GM12864 (cell line): Measurements from ENCODE around the gene TAL2.
"Not testable (repeated sequence)": the region's sequence is repeated elsewhere in the genome, so short reads cannot be mapped to it uniquely, and the experiment has no call there.

Source experiments
- DNase-seq: peaks from one replicate; pipeline ENCODE4 v3.0.0-alpha.2; 2011; ENCODE audit warnings: low read depth
- H3K4me3 ChIP-seq: 2 replicates; pipeline ENCODE4 v1.5.1; 2011; ENCODE audit warnings: mild to moderate bottlenecking, low read depth, low read length, control low read depth
- CTCF ChIP-seq: IDR thresholded peaks from 2 replicates; pipeline ENCODE4 v1.5.1; 2011; ENCODE audit warnings: low read depth, mild to moderate bottlenecking, moderate library complexity, low read length, control low read depth, inconsistent platforms; ENCODE audit errors: missing control alignments

The TAL2 gene

DNA sequence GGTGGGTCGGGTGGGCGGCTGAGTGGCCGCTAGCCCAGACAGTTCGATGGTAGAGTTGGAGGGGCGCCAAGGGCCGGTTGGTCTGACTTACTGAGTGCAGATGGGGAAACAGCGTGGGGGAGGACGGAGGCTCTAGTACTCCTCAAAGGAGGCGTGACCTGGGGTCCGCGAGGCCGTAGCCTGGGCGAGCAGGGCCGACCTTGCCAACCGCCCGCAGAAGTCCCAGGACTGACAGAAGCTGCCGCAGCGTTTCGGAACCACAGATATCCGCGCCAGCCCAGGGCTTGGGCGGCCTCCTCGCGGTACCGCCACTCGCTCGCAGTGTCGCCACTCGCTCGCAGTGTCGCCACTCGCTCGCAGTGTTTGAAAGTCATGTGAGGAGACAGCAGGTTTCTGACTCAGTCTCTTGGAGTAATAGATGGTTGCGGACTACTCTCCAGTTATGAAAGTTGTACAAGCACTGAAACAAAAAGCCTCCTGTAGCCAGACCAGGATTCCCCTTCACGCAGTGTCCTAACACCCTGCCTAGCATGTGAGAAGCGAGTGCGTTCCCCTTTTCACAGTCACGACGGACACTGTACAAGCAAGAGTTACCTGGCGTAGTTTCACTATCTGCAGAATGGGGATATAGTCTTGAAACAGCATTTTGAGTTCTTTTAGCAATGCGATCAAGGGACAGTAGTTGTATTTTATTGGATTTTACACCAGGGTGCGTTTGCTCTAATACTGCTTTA is 32.8 kb downstream of the TAL2 start:
- DNase-seq = no peak
- peak overlapping the region; percentile 80 for H3K4me3 ChIP-seq
- peak; percentile 11 for TF ChIP-seq CTCF

DNA sequence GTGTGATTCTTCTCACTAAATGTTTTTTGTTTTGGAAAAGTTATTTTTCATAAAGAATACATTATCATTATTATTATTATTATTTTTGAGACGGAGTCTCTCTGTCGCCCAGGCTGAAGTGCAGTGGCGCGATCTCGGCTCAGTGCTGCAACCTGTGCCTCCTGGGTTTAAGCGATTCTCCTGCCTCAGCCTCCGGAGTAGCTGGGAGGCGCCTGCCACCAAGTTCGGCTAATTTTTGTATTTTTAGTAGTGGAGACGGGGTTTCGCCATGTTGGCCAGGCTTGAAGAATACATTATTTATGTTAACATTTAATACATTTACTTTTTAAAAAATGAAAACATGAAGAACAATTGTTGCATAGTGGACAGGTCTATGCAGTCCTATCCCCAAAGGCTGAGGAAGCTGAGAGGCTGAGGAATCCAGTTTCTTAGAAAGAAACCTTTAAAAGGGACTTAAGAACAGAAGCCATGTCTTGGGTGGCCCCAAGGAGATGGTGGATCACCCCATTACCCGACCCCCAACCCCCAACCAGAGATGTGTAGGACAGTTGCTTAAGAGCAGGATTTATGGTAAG is 34.0 kb downstream of the TAL2 start:
- TF ChIP-seq CTCF = no peak
- H3K4me3 ChIP-seq = no peak overlapping the region
- no peak for DNase-seq

DNA sequence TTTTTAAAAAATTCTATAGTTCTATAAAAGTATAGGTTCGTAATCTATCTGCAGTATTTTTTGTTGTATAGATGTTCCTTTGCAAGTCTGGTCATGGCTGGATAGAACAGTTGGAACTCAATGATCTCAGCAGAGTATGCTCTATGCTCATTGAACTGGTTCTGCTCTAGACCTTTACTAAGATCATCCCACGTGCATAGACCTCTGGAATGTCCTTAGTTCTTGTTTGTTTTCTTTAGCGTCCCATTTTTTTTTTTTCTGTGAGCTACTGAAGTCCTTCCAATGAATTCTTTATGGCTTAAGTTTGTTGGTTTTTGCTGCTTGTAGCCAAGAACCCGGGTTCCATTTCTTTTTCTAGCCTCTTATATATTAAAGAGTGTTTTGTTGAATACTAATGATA is 35.6 kb downstream of the TAL2 start:
- DNase-seq = no peak
- TF ChIP-seq CTCF = no peak
- no peak overlapping the region for H3K4me3 ChIP-seq

- H3K4me3 ChIP-seq = no peak overlapping the region
- DNase-seq = no peak
- no peak for TF ChIP-seq CTCF
Measured at GRCh38 chr9:105698348-105698870, 36.2 kb downstream of the TAL2 start.

- H3K4me3 ChIP-seq = no peak overlapping the region
- DNase-seq = no peak
- TF ChIP-seq CTCF = no peak
Measured at GRCh38 chr9:105700668-105701067, 38.4 kb downstream of the TAL2 start.

DNA sequence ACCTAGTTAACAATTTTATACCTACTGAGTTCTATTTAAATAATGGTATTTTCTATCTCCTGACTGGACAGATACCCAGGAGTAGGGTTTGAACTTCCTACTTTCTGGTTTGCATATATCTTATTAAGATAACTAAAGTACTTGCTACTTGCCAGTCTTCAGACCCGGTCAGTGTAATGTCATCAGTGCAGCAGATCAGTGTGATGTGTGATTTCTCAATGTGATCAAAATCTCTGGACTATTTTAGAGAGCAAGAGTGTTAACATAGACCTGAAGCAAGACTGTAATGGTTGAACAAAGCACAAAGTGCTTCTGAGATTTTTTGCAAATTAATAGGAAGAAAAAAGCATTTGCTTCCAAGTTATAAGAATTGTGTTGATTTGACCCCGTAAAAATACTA is 38.9 kb downstream of the TAL2 start:
- DNase-seq = no peak
- no peak for TF ChIP-seq CTCF
- no peak overlapping the region for H3K4me3 ChIP-seq

GRCh38 chr9:105702207-105702606 is 40.0 kb downstream of the TAL2 start:
- H3K4me3 ChIP-seq = no peak overlapping the region
- DNase-seq = no peak
- no peak for TF ChIP-seq CTCF

DNA sequence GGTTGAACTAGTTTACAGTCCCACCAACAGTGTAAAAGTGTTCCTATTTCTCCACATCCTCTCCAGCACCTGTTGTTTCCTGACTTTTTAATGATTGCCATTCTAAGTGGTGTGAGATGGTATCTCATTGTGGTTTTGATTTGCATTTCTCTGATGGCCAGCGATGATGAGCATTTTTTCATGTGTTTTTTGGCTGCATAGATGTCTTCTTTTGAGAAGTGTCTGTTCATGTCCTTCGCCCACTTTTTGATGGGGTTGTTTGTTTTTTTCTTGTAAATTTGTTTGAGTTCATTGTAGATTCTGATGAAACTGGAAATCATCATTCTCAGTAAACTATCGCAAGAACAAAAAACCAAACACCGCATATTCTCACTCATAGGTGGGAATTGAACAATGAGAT is 41.4 kb downstream of the TAL2 start:
- not testable (repeated sequence) for H3K4me3 ChIP-seq, DNase-seq
